HG02885 (cell line): ENCODE measurements around the gene URB1.
"Not testable (repeated sequence)": the region's sequence is repeated elsewhere in the genome, so short reads cannot be mapped to it uniquely, and the experiment has no call there.

Experiments used
- ATAC-seq: cut with Tn5 transposase; IDR thresholded peaks from one replicate; pipeline ENCODE4 v1.9.1; 2021; ENCODE audit warnings: mild to moderate bottlenecking; ENCODE audit not compliant: unreplicated experiment, poor library complexity

The URB1 gene, protein sequence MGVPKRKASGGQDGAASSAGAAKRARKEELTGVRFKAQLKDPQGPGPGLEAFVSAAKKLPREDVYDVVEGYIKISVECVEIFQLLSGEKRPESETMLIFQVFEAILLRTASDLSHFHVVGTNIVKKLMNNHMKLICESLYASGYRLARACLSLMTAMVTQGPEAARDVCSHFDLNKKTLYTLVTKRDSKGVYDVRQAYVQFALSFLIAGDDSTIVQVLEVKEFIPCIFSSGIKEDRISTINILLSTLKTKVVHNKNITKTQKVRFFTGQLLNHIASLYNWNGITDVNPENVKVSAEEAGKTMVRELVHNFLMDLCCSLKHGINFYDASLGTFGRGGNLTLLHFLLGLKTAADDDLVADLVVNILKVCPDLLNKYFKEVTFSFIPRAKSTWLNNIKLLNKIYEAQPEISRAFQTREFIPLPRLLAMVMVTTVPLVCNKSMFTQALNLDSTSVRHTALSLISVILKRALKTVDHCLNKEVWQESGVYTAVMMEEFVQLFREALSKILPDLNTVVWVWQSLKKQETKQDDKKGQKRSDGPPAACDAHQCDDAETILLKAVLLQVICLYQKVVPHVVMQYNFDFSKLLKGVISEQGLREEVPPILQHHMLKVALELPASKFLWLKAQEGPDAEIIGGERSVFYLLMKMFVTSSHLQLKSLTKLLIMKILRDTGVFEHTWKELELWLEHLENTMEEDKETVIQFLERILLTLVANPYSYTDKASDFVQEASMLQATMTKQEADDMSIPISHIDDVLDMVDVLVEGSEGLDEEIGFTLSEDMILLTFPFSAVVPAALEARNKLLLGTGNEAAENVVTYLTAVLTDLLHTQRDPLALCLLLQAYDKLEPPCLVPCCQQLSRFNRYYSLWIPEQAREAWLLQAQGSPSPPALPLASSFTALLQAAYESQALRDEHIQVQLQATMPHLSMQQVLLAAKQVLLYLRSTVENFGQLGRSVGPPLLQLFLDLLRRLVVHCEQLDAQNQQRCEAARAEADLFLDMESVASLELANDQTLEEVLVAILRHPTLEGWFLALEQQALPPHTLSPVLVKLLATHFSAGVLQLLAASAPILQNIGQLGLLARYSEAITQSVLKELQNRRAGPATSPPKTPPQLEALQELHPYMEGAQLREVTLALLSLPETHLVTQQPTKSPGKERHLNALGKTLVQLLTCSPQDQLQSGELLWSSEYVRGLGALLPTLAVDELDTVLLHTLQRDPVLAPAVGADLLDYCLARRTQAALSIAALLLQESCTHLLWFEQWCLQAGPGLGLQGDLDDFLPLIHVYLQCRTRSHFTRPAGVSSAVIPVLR (N-terminal part only)

DNA sequence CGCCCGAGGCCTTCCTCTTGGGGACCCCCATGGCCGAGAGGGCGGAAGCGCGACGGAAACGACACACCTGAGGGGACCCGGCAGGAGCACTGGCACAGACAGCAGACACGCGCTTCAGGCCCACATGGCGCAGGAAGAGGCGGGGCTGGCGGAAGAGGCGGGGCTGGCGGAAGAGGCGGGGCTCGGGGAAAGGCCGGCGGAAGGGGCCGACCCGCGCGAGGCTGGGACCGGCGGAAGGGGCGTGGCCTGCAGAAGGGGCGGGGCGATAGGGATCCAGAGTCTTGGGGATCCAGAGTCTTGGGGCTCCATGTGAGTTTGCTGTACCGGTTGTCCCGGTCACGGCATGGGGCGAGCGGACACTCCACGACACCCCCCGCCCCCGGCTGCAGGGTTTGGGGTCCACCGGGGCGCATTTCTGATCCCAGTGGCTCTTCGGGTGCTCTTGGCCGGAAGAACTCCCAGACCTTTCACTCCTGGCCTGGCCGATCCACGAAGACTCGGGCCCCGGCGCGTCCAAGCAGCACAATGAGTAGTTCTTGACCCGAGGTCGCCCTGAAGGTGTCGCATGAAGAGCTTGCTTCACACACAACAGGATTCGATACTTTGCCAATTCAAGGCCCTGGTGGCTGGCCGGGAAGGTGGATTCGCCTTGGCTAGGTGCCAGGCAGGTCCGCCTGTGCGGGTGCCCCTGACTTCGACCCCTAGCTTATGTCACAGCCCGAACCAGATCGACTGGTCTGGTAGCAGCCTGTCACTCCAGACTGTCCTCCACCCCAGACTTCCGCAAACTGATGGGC is at the start of gene URB1:
Gene URB1, minus strand, starts transcription at position 133 of the 797 bp plus-strand sequence. Its CDS starts 102 bp downstream, at position 31.
- peak; percentile 96 for ATAC-seq

DNA sequence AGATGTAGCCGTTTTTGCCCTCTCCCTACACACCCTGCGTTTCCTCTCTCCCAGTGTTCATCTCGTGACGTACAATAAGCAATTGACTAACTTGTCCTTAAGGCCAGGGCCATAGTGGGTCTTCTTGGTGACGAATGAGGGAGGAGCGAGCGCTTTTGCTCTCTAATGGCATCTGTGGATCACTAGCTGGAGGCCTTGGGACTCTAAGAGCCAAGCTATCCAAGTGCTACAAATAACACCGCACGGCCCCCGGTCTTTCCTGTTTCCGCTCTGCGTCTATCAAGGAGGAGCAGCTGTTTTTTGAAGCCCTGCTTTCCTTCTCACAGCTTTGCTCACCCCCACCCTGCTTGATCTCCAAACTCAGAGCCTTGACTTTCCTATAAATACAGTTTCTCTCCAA is 44.9 kb upstream of the URB1 start:
- ATAC-seq: no peak

DNA sequence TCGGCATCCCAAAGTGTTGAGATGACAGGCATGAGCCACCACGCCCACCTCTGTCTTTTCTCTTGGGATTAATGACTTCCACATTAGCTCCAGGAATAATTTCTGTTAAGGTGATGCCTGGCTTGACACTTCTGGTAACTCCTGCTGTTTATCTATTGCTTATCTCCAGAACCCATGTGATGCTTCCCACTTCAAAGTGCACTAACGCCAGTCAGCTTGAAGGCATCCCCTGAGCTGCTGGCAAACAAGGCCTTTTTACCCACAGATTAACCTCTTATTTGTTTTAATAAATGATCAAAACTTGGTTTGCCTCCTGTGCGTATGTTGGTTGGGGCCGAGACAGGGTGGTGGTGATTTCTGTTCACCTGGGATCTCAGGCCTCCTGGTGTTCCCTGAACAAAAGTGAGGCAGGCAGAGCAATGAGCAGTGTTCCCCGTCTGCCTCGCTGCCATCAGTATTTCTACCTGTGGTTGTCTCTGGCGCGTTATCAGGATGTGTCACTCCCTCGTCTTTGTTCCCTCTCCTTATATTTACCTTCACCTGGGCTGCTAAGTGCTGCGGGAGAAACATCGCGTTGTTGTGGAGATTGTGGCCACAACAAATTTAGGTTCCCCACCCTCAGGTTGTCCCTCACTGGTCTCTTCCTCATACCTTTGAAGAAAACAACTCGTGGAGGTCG is 40.3 kb upstream of the URB1 start:
- not testable (repeated sequence) for ATAC-seq

DNA sequence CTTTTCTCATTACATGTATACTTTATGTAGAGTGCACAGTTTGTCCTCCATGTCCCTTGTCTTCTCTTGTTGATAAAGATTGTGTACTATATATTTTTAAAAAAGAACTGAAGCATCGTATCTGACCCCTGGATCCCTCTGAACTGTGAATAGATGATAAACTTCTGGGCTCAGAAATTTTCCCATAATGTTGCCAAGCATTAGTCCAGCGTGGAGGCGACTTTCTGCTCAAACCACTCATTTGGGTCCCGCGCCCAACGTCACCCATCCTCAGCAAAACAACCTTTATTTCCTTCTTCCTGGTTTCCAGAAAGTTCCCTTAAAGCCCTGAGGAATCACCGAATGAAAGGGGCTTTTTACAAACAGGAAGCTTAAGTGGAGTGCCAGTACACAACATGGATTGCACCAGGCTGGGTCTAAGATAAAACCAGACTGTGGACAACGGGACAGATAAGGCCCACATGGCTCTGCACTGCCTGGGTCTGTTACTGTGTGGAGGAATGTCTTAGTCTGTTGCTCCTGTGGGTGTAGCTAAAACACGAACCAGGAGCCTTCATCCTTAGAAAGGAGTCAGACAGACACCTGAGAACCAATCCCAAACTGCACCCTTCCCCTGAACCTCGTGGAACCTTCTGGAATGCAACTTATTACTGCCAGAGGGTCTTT is 35.3 kb upstream of the URB1 start:
- ATAC-seq: no peak

DNA sequence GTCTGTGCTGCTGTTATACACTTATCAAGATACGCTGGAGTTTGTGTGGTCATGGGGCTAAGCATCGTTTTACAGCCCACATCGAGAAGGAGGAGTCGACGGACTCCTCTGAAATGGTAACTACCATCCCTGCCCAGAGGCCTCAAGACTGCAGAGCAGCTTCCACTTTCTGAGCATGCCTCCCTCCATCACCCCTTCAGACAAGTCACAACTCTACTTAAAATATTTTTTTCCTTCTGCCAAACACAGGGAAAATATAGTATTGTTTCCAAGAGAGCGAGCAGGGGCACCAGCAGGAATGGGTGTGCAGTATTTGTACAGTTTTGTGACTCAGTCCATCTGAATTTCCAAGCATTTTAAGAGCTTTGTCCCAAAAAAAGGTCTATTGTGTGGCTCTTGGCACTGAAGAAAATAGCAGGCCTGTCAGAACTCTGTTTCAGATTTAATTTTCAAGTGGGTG is 33.8 kb upstream of the URB1 start:
- ATAC-seq: no peak

DNA sequence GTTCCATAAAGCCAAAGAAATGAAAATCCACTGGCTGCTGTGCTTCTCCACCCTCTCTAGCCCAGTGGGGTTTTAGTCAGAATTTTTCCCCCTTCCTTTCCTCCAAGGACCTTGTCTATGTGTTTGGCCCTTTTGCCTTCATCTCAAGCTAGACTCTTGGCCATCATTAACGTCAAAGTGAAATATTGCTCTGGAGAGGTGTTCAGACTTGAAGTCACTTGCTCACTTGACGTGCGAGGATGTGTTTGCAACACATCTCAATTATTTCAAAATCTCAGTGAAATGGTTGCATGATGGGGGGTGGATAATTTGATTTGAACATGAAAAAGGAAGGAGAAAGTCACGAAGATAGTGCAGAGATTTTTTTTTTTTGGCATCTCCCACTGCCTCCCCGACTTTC is 33.3 kb upstream of the URB1 start:
- no peak for ATAC-seq

DNA sequence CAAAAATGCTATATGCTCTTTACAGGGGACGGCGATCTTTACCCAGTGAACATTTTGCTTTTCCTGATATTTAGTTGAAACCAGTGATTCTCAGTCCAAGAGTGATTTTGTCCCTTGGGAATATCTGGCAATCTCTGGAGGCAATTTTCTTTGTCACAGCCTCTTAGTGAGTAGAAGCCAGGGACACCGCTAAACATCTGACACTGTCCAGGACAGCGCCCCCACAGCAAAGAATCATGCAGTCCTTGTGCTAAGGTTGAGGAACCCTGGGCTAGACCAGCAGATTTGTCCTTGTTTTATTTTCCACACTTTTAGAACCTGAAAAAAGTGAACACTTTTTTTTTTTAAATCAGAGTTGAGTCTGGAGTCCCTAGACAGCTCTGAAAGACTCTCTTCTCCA is 32.8 kb upstream of the URB1 start:
- no peak for ATAC-seq

DNA sequence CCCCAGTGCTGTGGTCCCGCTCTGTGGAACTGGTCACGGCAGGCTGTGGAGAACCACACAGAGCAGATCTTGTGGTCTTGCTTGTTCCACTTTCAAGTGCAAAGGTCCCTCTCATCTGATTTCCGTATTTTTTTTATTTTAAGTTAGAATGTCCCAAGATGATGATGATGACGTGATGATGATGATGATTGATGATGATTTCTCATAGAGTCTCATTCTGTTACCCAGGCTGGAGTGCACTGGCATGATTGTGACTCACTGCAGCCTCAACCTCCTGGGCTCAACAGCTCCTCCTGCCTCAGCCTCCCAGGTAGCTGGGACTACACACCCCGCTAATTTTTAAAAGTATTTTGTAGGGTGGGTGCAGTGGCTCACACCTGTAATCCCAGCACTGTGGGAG is 31.9 kb upstream of the URB1 start:
- ATAC-seq: no peak

DNA sequence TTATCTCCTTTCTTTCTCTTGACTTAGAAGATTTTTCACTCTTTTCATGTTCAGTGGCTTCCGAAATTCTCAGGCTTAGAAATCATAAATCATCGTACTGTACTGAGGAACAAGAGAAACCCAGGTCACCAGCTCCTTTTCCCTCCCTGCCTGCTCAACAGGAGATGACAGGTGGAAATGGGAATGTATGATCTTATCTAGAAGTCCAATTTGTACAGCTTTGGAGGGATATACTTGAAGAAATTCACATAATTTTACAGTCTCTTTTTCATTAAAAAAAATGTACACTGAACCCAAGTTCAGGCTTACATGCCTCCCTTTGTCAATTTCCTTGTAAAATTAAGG is 31.4 kb upstream of the URB1 start:
- ATAC-seq: no peak

DNA sequence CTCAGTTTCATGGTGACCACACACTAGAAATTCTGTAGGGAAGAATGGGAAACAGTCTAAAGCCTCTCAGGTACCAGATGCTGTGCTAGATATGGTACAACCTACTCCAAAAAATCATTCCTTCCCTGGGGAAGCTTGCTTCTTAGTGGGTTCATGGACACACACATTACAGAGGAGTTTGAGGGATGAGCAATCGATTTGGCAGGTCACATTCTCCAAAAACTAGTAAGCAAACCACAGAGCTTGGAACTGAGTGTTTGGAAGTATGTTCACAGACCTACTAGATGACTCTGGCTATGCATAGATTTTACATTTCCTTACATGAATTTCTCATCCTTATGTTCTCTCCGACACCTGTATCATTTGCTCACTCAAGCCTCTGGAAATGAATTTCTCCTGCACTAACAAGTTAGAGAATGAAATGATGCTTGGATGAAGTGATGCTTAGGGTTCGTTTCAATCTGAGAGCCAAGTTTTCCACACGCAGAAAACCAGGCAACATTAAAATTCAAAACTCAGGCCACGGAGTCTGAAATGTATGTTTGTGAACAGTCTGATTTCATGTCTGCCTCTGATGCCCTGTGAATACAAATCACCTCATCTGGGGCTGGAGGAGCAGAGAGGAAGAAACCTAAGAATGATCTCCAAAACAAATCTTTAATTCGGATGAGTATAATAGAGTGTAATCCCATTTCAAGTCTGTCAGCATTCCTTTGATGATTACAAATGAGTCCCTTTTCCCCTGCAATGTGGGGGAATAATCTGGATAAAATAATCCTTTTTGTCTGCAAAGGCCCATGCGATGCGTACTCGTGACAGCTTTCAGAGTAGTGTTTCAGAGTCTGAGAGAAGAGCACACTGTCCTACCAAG is 30.7 kb upstream of the URB1 start:
- no peak for ATAC-seq

DNA sequence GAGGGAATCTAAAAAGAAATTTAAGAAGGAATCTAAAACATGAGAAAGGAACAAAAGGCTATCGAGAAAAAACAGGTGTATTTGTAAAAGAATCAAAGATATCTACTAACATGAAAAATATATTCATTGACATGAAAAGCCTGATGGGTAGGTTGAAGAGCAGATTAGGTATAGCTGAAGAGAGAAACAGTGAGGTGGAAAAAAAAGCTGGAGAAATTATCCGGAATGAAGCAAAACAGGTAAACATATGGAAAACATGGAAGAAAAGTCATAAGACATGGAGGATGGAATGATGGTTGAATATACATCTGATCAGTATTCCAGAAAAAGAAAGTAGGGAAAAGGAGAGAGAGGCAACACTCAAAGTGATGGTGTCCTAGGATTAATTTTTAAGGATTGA is 29.3 kb upstream of the URB1 start:
- ATAC-seq: no peak

DNA sequence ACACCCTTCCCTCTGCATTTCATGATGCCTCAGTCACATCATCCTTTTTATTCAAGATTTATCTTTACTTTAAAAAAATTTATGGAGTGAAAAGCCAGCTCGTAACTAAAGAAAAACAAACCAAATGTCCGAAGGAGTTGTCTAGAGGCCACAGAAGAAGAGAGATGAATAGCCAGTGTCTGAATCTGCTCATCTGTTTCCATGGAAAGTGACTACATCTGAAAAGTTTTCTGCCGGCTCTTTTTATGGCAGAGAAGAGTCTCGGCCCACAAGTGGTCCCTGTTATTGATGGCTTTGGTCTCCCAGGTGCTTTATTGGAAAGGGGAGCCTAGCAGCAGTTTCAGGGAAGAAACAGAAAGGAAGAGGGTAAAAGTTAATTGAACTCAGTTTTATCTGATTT is 25.3 kb upstream of the URB1 start:
- no peak for ATAC-seq

DNA sequence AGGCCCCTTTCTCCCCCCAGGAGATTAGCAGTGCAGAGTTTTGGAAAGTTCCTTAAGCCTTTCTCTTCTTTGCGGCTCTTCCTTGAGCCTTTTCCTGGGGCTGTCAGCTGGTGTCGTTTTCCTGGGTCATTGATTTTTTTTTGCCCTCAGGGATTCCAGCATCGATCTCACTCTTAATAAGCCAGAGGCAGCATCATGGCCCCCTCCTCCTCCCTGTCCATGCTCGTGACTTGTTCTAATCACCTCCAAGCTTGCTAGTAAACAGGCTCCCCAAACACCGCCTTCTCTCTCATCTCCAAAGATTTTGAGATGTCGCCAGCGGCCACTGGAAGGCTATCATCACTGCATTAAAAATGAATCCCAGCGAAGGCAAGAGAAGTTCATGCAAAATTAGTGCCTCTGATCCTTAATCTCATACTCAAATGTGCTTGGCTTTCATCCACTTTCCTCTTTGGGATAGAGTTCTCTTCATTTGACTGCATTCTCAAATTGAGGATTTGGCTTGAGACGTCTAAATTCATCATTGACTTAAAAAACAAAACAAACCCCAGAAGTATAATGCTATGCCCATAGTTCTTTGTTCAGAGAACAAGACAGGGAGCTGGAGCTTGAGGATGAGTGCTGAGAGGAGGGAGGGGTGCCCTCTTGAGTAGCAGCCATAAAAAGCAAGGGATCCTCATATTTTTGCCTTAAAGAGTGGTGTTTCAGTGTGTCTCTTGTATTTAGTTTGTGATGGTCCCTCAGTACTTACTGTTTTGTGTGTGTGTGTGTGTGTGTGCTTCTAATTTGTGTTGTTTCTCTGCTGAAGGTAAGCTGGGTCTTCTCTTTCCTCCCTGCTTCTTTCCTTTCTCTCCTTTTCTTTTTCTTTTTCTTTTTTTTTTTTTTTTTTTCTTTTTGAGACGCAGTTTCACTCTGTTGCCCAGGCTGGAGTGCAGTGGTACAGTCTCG is 22.9 kb upstream of the URB1 start:
- ATAC-seq: no peak

DNA sequence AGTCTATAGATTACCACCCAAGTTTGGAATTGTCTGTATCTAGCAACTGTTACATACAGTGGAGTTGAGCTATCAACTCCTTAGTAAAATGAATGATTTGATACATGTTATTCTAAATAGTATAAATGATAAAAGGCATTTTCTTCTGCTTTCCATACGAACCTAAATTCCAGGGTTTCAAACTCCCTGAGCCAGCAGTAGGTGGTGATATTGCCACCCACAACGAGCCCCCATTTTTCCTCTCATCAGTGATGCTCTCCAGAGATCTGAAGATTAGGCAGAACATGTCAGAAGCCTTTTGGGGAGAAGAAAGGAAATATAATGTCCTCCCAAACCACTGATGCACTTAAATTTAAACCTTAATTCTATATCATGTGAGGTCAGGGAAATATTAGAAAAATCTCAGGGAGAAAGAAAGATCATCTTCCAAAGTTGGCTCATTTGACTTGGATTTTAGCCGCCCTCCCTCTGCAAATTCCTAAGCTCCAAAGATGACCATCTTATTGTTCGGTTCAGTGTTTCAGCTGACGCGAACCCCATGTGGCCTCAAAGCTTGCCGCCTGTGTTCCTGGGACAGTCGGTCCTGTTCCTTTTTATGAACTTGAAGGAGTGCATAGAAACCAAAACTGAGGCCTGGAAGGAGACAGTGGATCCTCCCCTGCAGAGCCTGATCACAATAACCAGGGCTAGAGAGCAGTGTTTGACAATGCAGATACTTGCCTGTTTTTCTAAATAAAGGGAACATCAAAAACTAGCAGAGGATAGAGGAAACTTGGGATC is 22.0 kb upstream of the URB1 start:
- no peak for ATAC-seq

DNA sequence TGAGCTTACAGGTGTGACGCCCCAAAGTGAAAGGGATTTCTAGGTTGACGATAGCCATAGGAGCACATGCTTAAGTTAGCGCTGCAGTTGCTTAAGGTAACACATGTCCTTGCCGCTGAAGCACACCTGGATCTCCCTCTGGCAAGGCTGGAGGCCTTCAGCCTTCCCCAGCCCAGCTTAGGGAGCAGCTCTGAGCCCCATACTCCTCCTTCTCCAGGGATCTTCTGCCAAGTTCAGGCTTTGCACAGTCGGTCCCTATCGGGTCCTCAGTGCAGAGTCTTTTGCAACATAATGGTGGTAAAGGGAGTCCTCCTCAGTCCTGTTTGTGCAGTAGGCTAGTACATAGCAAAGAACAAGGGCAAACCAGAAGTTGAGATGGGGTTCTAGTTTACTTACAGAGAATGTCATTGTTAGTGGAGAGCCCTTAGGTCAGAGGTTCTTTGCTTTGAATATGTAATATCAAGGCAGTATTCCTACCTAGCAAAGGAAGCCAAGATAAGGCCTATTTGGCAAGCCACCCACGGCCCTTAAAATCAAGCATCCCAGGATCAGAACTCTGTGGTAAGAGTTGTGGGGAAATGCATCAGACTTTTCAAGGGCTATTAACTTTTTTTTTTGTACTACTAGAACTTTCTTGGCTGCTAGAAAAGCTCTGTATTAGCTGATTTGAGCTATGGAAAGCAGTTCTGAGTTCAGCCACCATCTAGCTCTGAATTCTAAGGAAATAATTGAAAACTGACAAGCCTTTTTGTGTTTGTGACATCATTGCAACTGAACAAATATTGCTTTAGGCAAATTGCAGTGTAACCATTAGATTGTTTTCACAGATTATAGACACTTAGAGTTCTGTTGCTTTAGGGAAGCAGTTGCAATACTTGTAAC is 21.1 kb upstream of the URB1 start:
- ATAC-seq: no peak
